ENCODE results near the gene IL36A. TPM values are rescaled to one million over a fixed set of nuclear protein-coding genes. Genes with fewer than 3 reads are reported as not detected.

The IL36A gene
- total and polyA plus RNA-seq, 2 experiments from 2014 or later, result not detected

DNA sequence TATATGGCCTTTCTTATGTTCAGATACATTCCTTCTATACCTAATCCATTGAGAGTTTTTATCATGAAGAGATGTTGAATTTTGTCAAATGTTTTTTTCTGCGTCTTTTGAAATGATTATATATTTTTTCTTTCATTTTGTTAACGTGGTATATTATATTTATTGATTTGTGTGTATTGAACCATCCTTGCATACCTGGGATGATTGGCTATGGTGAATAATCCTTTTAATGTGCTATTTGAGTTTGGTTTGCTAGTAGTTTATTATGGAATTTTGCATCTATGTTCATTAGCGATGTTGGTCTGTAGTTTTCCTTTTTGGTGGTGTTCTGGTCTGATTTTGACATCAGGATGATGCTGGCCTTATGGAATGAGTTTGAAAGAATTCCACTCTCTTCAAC is 15.6 kb upstream of the IL36A start:
- Histone ChIP-seq H3K4me3 (no peak overlapping the region), H3K4me1 (ENCODE audit: insufficient read depth) (no peaks in the 10 kb centered on the region), H4K20me1 (ENCODE audit: insufficient read depth) (no peaks in the 10 kb centered on the region), H3K4me2 (ENCODE audit: unreplicated experiment) (no peak overlapping the region), H3K9me3 (ENCODE audit: low read depth) (peaks cover 3% of the 10 kb centered on the region), H2AFZ (no peak overlapping the region), H3K27ac (no peak overlapping the region), H3K36me3 (ENCODE audit: low read depth) (no peaks in the 10 kb centered on the region), H3K9ac (no peak overlapping the region), H3F3A (ENCODE audit: insufficient read depth) (no peaks in the 10 kb centered on the region), H3K9me2 (ENCODE audit: insufficient read depth) (no peaks in the 10 kb centered on the region), H3K79me2 (ENCODE audit: insufficient read depth) (no peaks in the 10 kb centered on the region), H3K27me3 (replicated peaks; ENCODE audit: insufficient read depth) (peaks cover 4% of the 10 kb centered on the region)
- 26 to 31% methylated on average over 3 of the region's 3 CpGs for WGBS, 2 experiments (ENCODE audit: low coverage in 1 of 2, low lambda C conversion rate in 2 of 2, missing lambda C conversion rate in 2 of 2)
- no peak for DNase-seq
- no peak for TF ChIP-seq EZH2phosphoT487 (IDR thresholded peaks at IDR 0.05; ENCODE audit: insufficient read depth, low read depth)
- TF ChIP-seq EZH2 (IDR thresholded peaks at IDR 0.05; ENCODE audit: insufficient read depth, poor library complexity, severe bottlenecking), result no peak
- in situ Hi-C loops (cut with MboI), result no loop called here

DNA sequence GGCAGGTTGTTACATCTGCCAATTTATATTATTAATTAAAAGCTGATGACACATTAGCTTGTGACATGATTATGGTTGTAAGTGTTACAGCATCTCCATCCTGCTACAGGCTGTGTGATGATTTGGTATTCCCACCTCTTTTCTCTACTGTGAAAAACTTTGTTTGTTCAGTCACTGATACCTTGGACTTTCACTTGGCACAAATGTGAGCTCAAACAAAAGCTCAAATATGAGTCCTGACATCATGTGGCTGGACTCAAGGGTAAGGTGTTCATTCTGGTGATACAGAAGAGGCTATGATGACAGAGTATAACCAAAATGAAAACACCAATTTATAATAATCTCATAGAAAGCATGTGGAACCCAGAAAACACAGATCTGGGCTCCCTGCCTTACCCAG is 11.4 kb upstream of the IL36A start:
- no peak overlapping the region for H3K9ac ChIP-seq
- H3K4me1 ChIP-seq (ENCODE audit: insufficient read depth), result no peaks in the 10 kb centered on the region
- no peak for DNase-seq
- no peaks in the 10 kb centered on the region for H3F3A ChIP-seq (ENCODE audit: insufficient read depth)
- no peaks in the 10 kb centered on the region for H4K20me1 ChIP-seq (ENCODE audit: insufficient read depth)
- no peaks in the 10 kb centered on the region for H3K79me2 ChIP-seq (ENCODE audit: insufficient read depth)
- H3K9me3 ChIP-seq (ENCODE audit: low read depth), result peaks cover 3% of the 10 kb centered on the region
- TF ChIP-seq EZH2 (IDR thresholded peaks at IDR 0.05; ENCODE audit: insufficient read depth, poor library complexity, severe bottlenecking) (no peak), EZH2phosphoT487 (IDR thresholded peaks at IDR 0.05; ENCODE audit: insufficient read depth, low read depth) (no peak)
- in situ Hi-C loops (cut with MboI), result no loop called here
- no peak overlapping the region for H3K4me2 ChIP-seq (ENCODE audit: unreplicated experiment)
- H3K27ac ChIP-seq, result no peak overlapping the region
- no peaks in the 10 kb centered on the region for H3K36me3 ChIP-seq (ENCODE audit: low read depth)
- H3K9me2 ChIP-seq (ENCODE audit: insufficient read depth), result no peaks in the 10 kb centered on the region
- no peak overlapping the region for H2AFZ ChIP-seq
- H3K4me3 ChIP-seq, result no peak overlapping the region
- H3K27me3 ChIP-seq (replicated peaks; ENCODE audit: insufficient read depth), result peaks cover 17% of the 10 kb centered on the region

DNA sequence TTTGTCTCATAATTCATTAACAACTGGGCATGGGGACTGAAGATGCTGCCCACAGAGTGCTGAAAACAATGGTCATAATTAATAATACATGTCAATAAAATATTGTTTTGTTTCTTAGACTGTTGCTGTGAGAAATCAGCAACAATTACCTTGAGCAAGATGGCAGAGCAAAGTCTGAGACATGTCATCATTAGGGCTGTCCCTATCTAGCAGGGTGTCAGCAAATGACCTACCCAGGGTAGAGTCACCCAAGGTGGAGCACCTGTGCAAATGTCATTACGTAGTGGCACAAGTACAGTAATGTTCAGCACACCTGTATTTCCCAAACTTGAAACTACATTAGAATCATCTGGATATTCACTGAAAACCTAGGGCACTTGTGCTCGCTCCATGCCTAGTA is 10.6 kb upstream of the IL36A start:
- no peak overlapping the region for H3K27ac ChIP-seq
- DNase-seq, result no peak
- WGBS, 2 experiments (ENCODE audit: low coverage in 1 of 2, low lambda C conversion rate in 2 of 2, missing lambda C conversion rate in 2 of 2), result 28 to 41% methylated on average over 2 of the region's 2 CpGs
- H3K4me2 ChIP-seq (ENCODE audit: unreplicated experiment), result no peak overlapping the region
- peaks cover 17% of the 10 kb centered on the region for H3K27me3 ChIP-seq (replicated peaks; ENCODE audit: insufficient read depth)
- H3F3A ChIP-seq (ENCODE audit: insufficient read depth), result no peaks in the 10 kb centered on the region
- no peaks in the 10 kb centered on the region for H3K79me2 ChIP-seq (ENCODE audit: insufficient read depth)
- H4K20me1 ChIP-seq (ENCODE audit: insufficient read depth), result no peaks in the 10 kb centered on the region
- no peaks in the 10 kb centered on the region for H3K9me2 ChIP-seq (ENCODE audit: insufficient read depth)
- TF ChIP-seq EZH2 (IDR thresholded peaks at IDR 0.05; ENCODE audit: insufficient read depth, poor library complexity, severe bottlenecking), result no peak
- TF ChIP-seq EZH2phosphoT487 (IDR thresholded peaks at IDR 0.05; ENCODE audit: insufficient read depth, low read depth), result no peak
- H3K36me3 ChIP-seq (ENCODE audit: low read depth), result no peaks in the 10 kb centered on the region
- no peak overlapping the region for H3K4me3 ChIP-seq
- no peaks in the 10 kb centered on the region for H3K4me1 ChIP-seq (ENCODE audit: insufficient read depth)
- in situ Hi-C loops (cut with MboI), result no loop called here
- no peak overlapping the region for H3K9ac ChIP-seq
- H3K9me3 ChIP-seq (ENCODE audit: low read depth), result peaks cover 3% of the 10 kb centered on the region
- H2AFZ ChIP-seq, result no peak overlapping the region

DNA sequence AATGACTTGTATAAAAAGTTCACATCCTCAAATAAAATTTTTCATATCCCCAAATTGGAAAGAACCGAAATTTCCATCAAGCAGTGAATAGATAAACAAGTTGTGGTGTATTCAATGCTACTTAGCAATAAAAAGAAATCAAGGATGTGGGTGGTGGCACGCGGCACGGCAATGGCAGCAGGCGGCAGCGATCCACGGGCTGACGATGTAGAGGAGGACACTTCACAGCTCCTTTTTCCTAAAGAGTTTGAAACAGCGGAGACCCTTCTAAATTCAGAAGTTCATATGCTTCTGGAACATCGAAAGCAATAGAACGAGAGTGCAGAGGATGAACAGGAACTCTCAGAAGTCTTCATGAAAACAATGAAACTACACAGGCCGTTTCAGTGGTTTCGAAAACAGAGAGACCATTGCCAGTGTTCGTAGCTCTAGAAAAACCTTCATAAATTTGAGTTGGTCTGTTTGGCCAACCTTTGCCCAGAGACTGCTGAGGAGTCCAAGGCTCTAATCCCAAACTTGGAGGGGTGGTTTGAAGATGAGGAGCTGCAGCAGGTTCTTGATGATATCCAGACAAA is 9.8 kb upstream of the IL36A start:
- 58 to 59% methylated on average over 14 of the region's 14 CpGs for WGBS, 2 experiments (ENCODE audit: low coverage in 1 of 2, low lambda C conversion rate in 2 of 2, missing lambda C conversion rate in 2 of 2)

DNA sequence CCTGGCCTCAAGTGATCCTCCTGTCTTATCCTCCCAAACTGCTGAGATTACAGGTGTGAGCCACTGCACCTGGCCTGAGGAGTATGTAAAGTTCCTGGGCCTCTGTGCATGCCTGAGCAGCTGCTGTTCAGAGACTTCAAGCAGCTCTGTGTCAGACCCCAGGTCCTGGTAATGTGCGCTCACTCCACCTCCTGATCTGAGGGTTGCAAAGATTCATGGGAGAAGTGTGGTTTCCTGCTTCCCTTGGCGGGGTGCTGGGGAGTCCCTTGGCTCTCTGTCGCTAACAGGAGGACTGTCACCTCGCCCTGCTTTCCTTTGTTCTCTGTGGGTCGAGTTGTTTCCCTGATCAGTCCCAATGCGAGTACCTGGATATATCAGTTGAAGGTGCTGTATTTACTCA is 8.6 kb upstream of the IL36A start:
- in situ Hi-C loops (cut with MboI), result no loop called here
- no peaks in the 10 kb centered on the region for H4K20me1 ChIP-seq (ENCODE audit: insufficient read depth)
- no peaks in the 10 kb centered on the region for H3K79me2 ChIP-seq (ENCODE audit: insufficient read depth)
- peaks cover 17% of the 10 kb centered on the region for H3K27me3 ChIP-seq (replicated peaks; ENCODE audit: insufficient read depth)
- no peaks in the 10 kb centered on the region for H3K9me2 ChIP-seq (ENCODE audit: insufficient read depth)
- H3F3A ChIP-seq (ENCODE audit: insufficient read depth), result no peaks in the 10 kb centered on the region
- TF ChIP-seq EZH2 (IDR thresholded peaks at IDR 0.05; ENCODE audit: insufficient read depth, poor library complexity, severe bottlenecking) (no peak), EZH2phosphoT487 (IDR thresholded peaks at IDR 0.05; ENCODE audit: insufficient read depth, low read depth) (no peak)
- peaks cover 3% of the 10 kb centered on the region for H3K9me3 ChIP-seq (ENCODE audit: low read depth)
- no peak overlapping the region for H2AFZ ChIP-seq
- H3K36me3 ChIP-seq (ENCODE audit: low read depth), result no peaks in the 10 kb centered on the region
- no peak overlapping the region for H3K27ac ChIP-seq
- no peak overlapping the region for H3K4me2 ChIP-seq (ENCODE audit: unreplicated experiment)
- no peak for DNase-seq
- no peak overlapping the region for H3K9ac ChIP-seq
- H3K4me3 ChIP-seq, result no peak overlapping the region
- H3K4me1 ChIP-seq (ENCODE audit: insufficient read depth), result no peaks in the 10 kb centered on the region
- 27 to 31% methylated on average over 6 of the region's 6 CpGs for WGBS, 2 experiments (ENCODE audit: low coverage in 1 of 2, low lambda C conversion rate in 2 of 2, missing lambda C conversion rate in 2 of 2)

More for the DNA sequence above, 9.8 kb upstream of the IL36A start:
- no peaks in the 10 kb centered on the region for H3K9me2 ChIP-seq (ENCODE audit: insufficient read depth)
- no peak overlapping the region for H2AFZ ChIP-seq
- in situ Hi-C loops (cut with MboI), result no loop called here
- no peaks in the 10 kb centered on the region for H4K20me1 ChIP-seq (ENCODE audit: insufficient read depth)
- H3K9me3 ChIP-seq (ENCODE audit: low read depth), result peaks cover 3% of the 10 kb centered on the region
- TF ChIP-seq EZH2phosphoT487 (IDR thresholded peaks at IDR 0.05; ENCODE audit: insufficient read depth, low read depth) (no peak), EZH2 (IDR thresholded peaks at IDR 0.05; ENCODE audit: insufficient read depth, poor library complexity, severe bottlenecking) (no peak)
- H3K4me2 ChIP-seq (ENCODE audit: unreplicated experiment), result no peak overlapping the region
- no peaks in the 10 kb centered on the region for H3K36me3 ChIP-seq (ENCODE audit: low read depth)
- H3K27me3 ChIP-seq (replicated peaks; ENCODE audit: insufficient read depth), result peaks cover 17% of the 10 kb centered on the region
- no peaks in the 10 kb centered on the region for H3K79me2 ChIP-seq (ENCODE audit: insufficient read depth)
- H3K27ac ChIP-seq, result no peak overlapping the region
- H3K4me1 ChIP-seq (ENCODE audit: insufficient read depth), result no peaks in the 10 kb centered on the region
- no peak overlapping the region for H3K4me3 ChIP-seq
- no peak overlapping the region for H3K9ac ChIP-seq
- no peaks in the 10 kb centered on the region for H3F3A ChIP-seq (ENCODE audit: insufficient read depth)
- DNase-seq, result no peak
